T-helper 1 cell (primary cell): ENCODE measurements around the gene SH2D4B.

Experiments
- DNase-seq, 5 donors: peaks; one replicate each; pipeline ENCODE4 v3.0.0-alpha.2; 2012 to 2020

Gene SH2D4B

GRCh38 chr10:80504158-80504811 is 33.4 kb upstream of the SH2D4B start:
- no peak for DNase-seq

GRCh38 chr10:80504897-80505465 is 32.7 kb upstream of the SH2D4B start:
- DNase-seq, result no peak

DNA sequence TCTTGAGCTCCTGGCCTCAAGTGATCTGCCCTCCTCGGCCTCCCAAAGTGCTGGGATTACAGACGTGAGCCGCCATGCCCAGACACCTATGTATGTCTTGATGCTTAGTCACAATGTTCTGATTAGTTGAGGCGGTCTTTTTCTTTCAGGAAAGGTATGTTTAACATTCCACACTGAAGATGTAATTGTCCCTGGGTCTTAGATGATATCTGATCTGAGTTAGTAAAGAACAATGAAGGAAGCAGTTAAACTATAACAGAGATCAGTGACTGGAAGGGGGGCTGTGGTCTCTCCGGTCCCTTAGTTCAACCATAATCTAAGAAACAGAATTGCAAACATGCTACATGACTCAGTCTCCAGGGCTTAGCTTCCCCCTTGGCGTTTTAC is 31.5 kb upstream of the SH2D4B start:
- no peak for DNase-seq

DNA sequence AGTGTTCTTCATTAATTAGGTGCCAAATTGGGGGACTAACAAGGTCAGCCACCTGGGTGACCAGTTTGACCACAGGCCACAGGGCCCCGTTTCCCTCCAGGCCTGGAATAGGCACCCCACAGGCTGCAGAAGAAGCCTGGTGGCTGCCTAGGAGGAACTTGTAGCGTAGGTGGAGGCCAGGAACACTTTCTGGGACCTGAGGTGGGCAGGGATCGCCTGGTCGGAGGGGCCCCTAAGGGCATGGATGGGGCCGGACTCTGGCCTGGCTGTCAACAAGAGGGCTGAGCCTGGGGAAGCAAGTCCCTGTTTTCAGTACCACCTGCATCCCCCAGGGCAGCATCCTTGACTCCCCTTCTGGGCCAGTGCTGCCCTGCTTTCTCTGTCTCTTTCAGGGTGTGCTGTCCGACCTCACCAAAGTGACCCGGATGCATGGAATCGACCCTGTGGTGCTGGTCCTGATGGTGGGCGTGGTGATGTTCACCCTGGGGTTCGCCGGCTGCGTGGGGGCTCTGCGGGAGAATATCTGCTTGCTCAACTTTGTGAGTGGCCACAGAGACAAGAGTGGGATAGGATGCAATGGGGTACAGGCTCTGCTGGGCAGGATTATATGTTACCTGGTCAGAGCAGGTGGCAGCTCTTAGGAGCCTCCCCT is 30.7 kb upstream of the SH2D4B start:
- DNase-seq, result no peak

DNA sequence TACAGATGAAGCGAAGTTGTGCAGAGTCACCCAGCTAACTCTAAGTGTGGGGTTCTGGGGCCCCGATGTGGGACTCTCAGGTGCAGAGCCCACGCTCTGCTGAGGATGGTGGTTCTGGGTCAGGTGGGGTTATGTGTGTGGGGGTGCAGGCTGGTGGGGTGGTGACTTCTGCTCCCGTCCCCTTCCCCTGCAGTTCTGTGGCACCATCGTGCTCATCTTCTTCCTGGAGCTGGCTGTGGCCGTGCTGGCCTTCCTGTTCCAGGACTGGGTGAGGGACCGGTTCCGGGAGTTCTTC is 28.6 kb upstream of the SH2D4B start:
- DNase-seq, result no peak

DNA sequence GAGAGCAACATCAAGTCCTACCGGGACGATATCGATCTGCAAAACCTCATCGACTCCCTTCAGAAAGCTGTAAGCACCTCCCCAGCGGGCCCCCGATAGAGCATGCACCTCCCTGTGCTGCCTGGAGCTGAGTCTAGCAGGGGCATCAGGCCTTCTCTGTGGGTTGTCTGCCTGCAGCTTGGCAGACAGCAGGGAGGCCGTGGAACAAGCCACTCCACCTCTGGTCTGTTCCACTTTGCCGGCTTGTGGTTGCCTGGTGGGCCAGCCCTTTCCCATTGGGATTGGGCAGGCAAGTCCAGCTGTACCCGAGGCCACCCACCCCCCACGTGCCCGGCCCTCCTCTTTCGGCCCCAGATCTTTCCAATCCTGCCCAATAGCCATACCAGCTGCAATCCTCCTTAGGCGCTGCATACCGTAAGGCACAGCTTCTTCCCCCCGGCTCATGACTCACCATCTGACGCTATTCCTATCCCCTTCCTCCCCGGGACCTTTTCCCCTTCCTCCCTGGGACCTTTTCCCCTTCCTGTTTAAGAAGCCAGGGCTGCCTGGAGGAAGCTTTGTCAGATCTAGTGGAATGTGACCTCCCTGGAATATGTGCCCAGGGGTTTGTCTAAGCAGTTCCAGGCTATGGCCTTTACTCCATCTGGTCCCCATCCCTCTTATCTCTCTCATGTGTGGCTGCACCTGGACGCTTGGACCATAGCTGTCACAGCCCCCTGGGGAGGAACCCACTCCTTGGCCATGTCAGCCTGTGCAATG is 28.1 kb upstream of the SH2D4B start:
- DNase-seq, result no peak

DNA sequence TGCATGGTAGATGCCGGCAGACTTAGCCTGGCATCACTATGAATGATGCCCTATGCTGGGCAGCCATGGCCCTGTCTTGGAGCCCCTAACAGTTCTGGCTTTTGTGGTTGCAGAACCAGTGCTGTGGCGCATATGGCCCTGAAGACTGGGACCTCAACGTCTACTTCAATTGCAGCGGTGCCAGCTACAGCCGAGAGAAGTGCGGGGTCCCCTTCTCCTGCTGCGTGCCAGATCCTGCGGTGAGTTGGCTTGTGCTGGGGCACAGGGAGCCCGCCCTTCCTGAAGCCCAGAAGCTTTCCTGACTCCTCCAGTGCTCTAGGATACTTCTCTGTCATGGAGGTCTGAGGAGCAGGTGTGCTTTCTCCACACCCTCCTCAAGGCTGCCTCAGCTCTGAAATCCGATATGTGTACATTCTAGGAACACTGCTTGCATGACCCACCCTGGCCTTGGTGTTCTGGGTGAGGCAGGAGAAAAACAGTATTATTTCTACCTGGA is 25.6 kb upstream of the SH2D4B start:
- DNase-seq, result no peak

- no peak for DNase-seq
Observed at GRCh38 chr10:80513106-80513505, 24.6 kb upstream of the SH2D4B start.

DNA sequence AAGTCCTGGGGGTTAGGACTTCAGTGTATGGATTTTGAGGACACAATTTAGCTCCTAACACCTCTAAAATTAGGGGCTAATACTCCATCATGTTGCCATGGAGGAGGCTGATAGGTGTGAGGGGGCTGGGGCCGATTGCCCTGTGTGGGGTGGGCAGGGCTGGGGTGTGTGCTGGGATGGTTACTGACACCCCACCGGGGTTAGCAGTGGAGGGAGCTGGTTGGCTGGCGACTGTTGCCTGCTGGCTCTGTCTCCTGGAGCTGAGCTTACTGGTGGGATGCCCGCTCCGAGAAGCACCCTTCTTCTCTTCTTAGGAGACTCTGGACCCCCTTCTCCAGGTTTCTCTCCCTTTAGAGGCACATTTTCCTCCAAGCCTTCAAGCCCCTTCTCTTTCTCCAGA is 22.2 kb upstream of the SH2D4B start:
- DNase-seq, result no peak

- no peak for DNase-seq
Observed at GRCh38 chr10:80515941-80516340, 21.8 kb upstream of the SH2D4B start.

GRCh38 chr10:80516506-80517075 is 21.1 kb upstream of the SH2D4B start:
- no peak for DNase-seq

GRCh38 chr10:80517416-80518142 is 20.1 kb upstream of the SH2D4B start:
- DNase-seq, result no peak

DNA sequence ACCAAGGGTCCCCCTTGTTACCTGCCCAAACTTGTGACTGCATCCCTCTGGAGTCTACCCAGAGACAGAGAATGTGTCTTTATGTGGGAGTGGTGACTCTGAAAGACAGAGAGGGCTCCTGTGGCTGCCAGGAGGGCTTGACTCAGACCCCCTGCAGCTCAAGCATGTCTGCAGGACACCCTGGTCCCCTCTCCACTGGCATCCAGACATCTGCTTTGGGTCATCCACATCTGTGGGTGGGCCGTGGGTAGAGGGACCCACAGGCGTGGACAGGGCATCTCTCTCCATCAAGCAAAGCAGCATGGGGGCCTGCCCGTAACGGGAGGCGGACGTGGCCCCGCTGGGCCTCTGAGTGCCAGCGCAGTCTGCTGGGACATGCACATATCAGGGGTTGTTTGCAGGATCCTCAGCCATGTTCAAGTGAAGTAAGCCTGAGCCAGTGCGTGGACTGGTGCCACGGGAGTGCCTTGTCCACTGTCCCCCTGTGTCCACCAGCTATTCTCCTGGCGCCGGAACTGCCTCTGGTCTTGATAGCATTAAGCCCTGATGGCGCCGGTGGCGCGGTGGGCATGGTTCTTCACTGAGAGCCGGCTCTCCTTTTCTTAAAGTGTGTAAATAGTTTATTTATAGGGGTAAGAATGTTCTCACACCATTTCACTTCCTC is 19.4 kb upstream of the SH2D4B start:
- no peak for DNase-seq

- DNase-seq, result no peak
Observed at GRCh38 chr10:80518807-80519360, 18.8 kb upstream of the SH2D4B start.

- DNase-seq, result no peak
Observed at GRCh38 chr10:80519936-80520650, 17.6 kb upstream of the SH2D4B start.

- no peak for DNase-seq
Observed at GRCh38 chr10:80520661-80521470, 16.8 kb upstream of the SH2D4B start.

DNA sequence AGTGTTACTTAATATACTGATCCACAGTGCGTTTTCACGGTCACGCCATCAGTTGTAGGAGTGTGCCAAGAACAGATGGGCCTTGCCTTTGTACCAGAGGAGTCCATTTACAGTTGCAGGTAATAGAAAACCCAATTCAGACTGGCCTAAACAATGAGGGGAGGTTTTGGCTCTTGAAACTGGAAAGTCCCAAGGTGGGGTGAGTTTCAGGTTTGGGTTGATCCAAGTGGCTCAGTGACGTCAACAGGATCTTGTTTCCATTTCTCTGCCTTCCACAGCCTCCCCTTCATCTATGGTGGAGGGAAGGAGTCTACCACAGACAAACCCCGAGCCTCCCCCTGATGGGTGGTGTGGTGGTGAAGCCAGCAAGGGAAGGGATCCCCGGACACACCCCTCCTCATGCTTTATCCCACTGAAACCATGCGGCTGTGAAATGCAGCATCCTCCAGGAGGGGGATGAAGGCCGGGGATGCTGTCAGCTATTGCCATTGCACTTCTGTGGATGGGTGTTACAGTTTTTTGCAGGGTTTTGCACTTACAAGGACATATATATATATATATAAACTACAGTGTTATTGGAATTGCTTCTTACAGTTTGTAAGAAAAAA is 14.8 kb upstream of the SH2D4B start:
- DNase-seq, result no peak

DNA sequence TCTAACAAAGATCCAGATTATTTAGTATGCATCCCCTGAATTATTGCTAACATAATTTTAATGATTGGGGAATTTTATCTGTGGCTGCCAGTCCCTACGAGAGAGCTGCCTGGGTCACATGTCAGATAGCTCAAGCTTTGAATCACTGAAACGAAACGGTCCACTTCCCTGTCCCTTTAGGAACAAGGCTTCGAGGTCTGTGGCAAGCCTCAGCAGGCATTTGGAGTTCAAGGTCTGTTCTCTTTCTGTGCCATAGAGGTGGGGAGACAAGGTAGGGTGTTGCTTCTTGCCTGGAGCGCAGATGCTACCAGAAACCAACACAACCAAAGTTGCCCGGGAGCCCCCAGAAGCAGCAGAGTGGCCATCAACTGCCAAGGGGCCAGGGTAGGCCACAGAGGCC is 13.9 kb upstream of the SH2D4B start:
- no peak for DNase-seq

DNA sequence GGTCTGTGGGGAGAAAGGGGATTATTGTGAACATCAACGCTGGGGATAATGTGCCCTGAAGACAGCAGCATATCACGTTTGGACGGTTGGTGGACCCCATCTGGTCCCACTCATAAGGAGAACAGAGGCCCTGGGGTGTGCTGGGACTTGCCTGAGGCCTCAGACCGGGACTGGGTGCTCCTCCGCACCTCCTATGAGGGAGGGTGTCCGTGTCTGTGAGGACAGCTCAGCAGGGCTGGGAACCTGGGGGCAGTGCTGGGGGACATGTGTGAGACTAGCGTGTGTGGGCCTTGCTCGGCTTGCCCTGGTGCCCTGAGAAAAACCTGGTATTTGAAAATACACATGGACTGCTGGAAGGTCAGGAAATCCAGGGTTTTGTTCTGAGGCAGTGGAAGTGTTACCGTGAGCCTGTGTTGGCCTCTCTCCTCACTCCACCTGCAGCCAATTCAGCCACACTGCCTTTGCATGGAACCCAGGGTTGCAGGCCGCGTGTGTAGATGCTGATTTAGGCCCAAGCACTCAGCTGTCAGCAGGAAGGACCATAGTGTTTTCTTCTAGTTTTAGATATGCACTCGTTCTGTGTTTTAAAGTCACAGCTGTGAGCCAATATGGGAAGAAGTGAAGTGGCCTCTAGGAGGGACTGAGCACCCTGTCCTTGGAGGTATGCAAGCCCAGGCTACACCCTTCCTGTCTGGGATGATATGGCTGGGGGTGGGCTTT is 13.4 kb upstream of the SH2D4B start:
- no peak for DNase-seq
